Mesothelial cell of epicardium (in vitro differentiated cells): ENCODE measurements around the gene NUP188. TPM values are rescaled to one million over a fixed set of nuclear protein-coding genes. Genes with fewer than 3 reads are reported as not detected.

ENCODE experiments used
- DNase-seq, 2 experiments: peaks; one replicate each; pipeline ENCODE4 v3.0.0; 2021; ENCODE audit warnings: low spot score in 2 of 2; ENCODE audit not compliant: unreplicated experiment in 2 of 2
- H3K27ac Mint-ChIP-seq: 2 replicates; pipeline ENCODE4 v1.8.0; 2021; ENCODE audit warnings: mixed read lengths
- H3K27me3 Mint-ChIP-seq: 2 replicates; pipeline ENCODE4 v1.8.0; 2021; ENCODE audit warnings: low read depth, mixed read lengths
- H3K36me3 Mint-ChIP-seq: 2 replicates; pipeline ENCODE4 v1.8.0; 2021; ENCODE audit warnings: mixed read lengths
- H3K4me1 Mint-ChIP-seq: 2 replicates; pipeline ENCODE4 v1.8.0; 2021; ENCODE audit warnings: mixed read lengths
- H3K4me3 Mint-ChIP-seq: 2 replicates; pipeline ENCODE4 v1.8.0; 2021; ENCODE audit warnings: mild to moderate bottlenecking, moderate library complexity, mixed read lengths
- H3K9me3 Mint-ChIP-seq: 2 replicates; pipeline ENCODE4 v1.8.0; 2021; ENCODE audit warnings: mixed read lengths
- total RNA-seq: library from RNA; stranded (reverse); gene quantifications from 3 replicates; pipeline ENCODE4 v1.2.1, GENCODE V29; 2021
- TF ChIP-seq, protein P1 (sequence below): fragments of 200-600 bp; sonication (generic); IDR thresholded peaks from one replicate; pipeline ENCODE4 v1.5.0; 2021; ENCODE audit warnings: antibody characterized with exemption; ENCODE audit not compliant: unreplicated experiment

NUP188 gene
- total RNA-seq, 1 donor from 2014 or later = 56.6 TPM

DNA sequence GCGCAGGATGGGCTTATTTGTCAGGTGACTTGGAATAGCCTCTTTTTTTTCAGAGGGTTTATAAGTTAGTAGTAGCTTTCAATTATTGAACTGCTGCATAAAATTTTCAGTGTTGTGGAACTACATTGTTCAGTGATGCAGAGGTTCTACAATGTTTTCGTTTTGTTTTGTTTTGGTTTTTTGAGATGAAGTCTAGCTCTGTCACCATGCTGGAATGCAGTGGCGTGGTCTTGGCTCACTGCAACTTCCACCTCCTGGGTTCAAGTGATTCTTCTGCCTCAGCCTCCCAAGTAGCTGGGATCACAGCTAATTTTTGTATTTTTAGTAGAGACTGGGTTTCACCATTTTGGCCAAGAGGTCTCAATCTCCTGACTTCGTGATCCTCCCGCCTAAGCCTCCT, 22.0 kb downstream of the NUP188 start:
- peaks cover 30% of the 10 kb centered on the region for H3K36me3 Mint-ChIP-seq

DNA sequence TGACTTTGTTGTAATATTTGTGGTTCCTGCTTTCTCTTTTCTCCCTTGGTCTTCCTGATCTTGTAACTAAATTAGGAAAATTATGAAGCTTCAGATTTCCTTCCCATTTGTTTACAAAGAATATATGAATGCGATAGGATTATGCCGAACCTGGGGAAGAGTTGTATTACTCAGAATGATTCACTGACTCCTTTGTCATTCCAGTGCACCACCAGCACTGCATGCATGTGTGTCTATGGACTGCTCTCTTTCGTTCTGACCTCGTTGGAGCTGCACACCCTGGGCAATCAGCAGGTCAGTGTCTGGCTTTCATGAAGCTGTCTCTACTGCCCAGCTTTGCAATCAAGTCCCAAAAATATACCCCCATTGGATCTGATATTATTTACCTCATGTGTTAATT, 25.5 kb downstream of the NUP188 start:
- Mint-ChIP-seq H3K4me1 (no peaks in the 10 kb centered on the region), H3K27ac (no peak overlapping the region), H3K4me3 (no peak overlapping the region), H3K9me3 (no peaks in the 10 kb centered on the region), H3K27me3 (no peaks in the 10 kb centered on the region), H3K36me3 (peaks cover 50% of the 10 kb centered on the region)
- TF ChIP-seq, protein P1, sequence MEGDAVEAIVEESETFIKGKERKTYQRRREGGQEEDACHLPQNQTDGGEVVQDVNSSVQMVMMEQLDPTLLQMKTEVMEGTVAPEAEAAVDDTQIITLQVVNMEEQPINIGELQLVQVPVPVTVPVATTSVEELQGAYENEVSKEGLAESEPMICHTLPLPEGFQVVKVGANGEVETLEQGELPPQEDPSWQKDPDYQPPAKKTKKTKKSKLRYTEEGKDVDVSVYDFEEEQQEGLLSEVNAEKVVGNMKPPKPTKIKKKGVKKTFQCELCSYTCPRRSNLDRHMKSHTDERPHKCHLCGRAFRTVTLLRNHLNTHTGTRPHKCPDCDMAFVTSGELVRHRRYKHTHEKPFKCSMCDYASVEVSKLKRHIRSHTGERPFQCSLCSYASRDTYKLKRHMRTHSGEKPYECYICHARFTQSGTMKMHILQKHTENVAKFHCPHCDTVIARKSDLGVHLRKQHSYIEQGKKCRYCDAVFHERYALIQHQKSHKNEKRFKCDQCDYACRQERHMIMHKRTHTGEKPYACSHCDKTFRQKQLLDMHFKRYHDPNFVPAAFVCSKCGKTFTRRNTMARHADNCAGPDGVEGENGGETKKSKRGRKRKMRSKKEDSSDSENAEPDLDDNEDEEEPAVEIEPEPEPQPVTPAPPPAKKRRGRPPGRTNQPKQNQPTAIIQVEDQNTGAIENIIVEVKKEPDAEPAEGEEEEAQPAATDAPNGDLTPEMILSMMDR = no peak
- no peak for DNase-seq

More for the DNA sequence above, 22.0 kb downstream of the NUP188 start:
- TF ChIP-seq, protein P1 = no peak
- no peaks in the 10 kb centered on the region for H3K9me3 Mint-ChIP-seq
- no peaks in the 10 kb centered on the region for H3K4me1 Mint-ChIP-seq
- no peaks in the 10 kb centered on the region for H3K27me3 Mint-ChIP-seq
- H3K27ac Mint-ChIP-seq = no peak overlapping the region
- no peak for DNase-seq
- no peak overlapping the region for H3K4me3 Mint-ChIP-seq

DNA sequence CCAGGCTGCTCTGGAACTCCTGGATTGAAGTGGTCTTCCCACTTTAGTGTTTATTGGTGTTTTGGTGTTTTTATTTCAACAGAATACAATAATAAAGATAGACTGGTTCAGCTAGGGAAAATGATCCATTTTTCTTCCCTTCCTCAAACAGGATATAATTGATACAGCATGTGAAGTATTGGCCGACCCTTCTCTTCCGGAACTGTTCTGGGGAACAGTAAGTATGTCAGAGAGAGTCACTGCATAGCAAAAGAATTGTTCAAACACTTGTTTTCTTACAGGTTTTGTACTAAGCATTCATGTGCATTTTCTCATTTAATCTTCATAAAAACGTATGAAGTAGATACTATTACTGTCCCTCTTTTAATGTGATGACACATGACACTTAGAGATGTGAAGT, 31.6 kb downstream of the NUP188 start:
- H3K27me3 Mint-ChIP-seq = no peaks in the 10 kb centered on the region
- H3K9me3 Mint-ChIP-seq = no peaks in the 10 kb centered on the region
- no peak overlapping the region for H3K4me3 Mint-ChIP-seq
- H3K36me3 Mint-ChIP-seq = peaks cover 59% of the 10 kb centered on the region
- H3K27ac Mint-ChIP-seq = no peak overlapping the region
- DNase-seq = no peak
- no peaks in the 10 kb centered on the region for H3K4me1 Mint-ChIP-seq
- TF ChIP-seq, protein P1 = no peak

DNA sequence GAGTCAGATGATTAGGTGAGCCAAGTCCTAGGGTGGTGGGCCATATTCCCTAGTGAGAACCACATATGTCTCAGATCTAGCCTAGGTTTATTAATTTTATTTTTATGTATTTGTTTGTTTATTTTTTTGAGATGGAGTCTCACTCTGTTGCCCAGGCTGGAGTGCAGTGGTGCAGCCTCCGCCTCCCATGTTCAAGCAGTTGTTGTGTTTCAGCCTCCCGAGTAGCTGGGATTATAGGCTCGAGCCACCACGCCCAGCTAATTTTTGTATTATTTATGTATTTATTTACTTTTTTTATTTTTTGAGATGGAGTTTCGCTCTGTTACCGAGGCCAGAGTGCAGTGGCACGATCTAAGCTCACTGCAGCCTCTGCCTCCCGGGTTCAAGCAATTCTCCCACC, 36.0 kb downstream of the NUP188 start:
- Mint-ChIP-seq H3K9me3 (no peaks in the 10 kb centered on the region), H3K27me3 (no peaks in the 10 kb centered on the region), H3K4me1 (no peaks in the 10 kb centered on the region), H3K4me3 (no peak overlapping the region), H3K36me3 (peaks cover 59% of the 10 kb centered on the region), H3K27ac (no peak overlapping the region)
- TF ChIP-seq, protein P1 = no peak
- no peak for DNase-seq

DNA sequence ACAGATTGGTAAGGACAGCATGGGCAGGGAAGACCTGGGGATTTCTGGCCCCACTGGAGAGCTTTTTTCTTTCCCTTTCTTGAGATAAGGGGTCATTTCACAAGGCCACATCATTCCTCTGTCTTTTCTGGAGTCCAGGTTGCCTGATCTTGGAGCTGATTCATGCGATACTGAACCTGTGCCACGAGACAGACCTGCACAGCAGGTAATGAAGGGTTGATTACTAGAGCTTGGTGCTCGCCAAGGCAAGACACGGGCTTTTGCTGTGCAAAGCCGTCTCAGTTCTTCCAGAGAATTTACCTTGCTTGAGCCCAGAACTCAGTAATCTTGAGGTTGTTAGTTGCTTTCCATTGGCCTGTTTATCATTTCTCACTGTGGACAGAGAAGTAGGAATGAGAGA, 39.2 kb downstream of the NUP188 start:
- Mint-ChIP-seq H3K27ac (no peak overlapping the region), H3K36me3 (peaks cover 45% of the 10 kb centered on the region), H3K9me3 (no peaks in the 10 kb centered on the region), H3K4me1 (no peaks in the 10 kb centered on the region), H3K27me3 (no peaks in the 10 kb centered on the region), H3K4me3 (no peak overlapping the region)
- TF ChIP-seq, protein P1 = no peak
- no peak for DNase-seq

DNA sequence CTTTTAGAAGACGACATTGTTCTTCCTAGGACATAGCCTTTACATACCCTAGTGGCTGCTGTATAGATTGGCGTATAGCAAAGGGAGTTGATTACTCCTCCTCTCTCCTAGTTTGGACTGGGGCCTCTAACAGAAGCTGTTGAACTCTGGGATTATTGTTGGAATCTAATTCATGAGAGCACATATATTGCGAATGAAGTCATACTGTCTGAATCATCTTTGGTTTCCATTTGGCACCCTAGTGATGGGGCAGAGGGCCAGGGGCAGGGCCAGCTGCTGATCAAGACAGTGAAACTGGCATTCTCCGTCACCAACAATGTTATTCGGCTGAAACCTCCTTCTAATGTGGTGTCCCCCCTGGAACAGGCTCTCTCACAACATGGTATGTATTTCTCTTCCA, 40.3 kb downstream of the NUP188 start:
- Mint-ChIP-seq H3K27me3 (no peaks in the 10 kb centered on the region), H3K4me3 (no peak overlapping the region), H3K4me1 (no peaks in the 10 kb centered on the region), H3K36me3 (peaks cover 40% of the 10 kb centered on the region), H3K9me3 (no peaks in the 10 kb centered on the region), H3K27ac (no peak overlapping the region)
- DNase-seq = no peak
- TF ChIP-seq, protein P1 = no peak
